CD8-positive, alpha-beta memory T cell (primary cell): ENCODE data around the gene MYPN. TPM values are rescaled to one million over a fixed set of nuclear protein-coding genes. Genes with fewer than 3 reads are reported as not detected.
"Not testable (repeated sequence)": the region's sequence is repeated elsewhere in the genome, so short reads cannot be mapped to it uniquely, and the experiment has no call there.

Experiments used
- CTCF ChIA-PET: fragments of 350-600 bp; sonication (Branson Sonifier 250); formaldehyde crosslinking; loops from one replicate; lab custom pipeline; 2021; ENCODE audit warnings: antibody characterized with exemption; lab: Charles Lee
- POLR2A ChIA-PET: fragments of 350-600 bp; sonication (Branson Sonifier 250); formaldehyde crosslinking; loops from one replicate; lab custom pipeline; 2021; ENCODE audit warnings: antibody characterized with exemption; lab: Charles Lee
- DNase-seq, 5 donors: peaks; one replicate each; pipeline versions ENCODE4 v3.0.0 to v3.0.0-alpha.2; 2020 to 2022; ENCODE audit warnings: mixed read lengths in 1 of 5
- H3K27ac ChIP-seq: one replicate; pipeline ENCODE4 v1.7.0; 2013; ENCODE audit warnings: low read depth, mild to moderate bottlenecking, low read length, moderate library complexity
- H3K27me3 ChIP-seq: 2 replicates; pipeline ENCODE4 v1.7.0; 2013; ENCODE audit warnings: low read length, mild to moderate bottlenecking; ENCODE audit not compliant: insufficient read depth, poor library complexity, severe bottlenecking
- H3K36me3 ChIP-seq: 2 replicates; pipeline ENCODE4 v1.7.0; 2013; ENCODE audit warnings: mild to moderate bottlenecking, low read length, moderate library complexity; ENCODE audit not compliant: insufficient read depth
- H3K4me1 ChIP-seq: 2 replicates; pipeline ENCODE4 v1.7.0; 2013; ENCODE audit warnings: mild to moderate bottlenecking, low read length, moderate library complexity; ENCODE audit not compliant: insufficient read depth
- H3K4me3 ChIP-seq: 2 replicates; pipeline ENCODE4 v1.7.0; 2013; ENCODE audit warnings: mild to moderate bottlenecking, low read length
- H3K9me3 ChIP-seq: 2 replicates; pipeline ENCODE4 v1.7.0; 2013; ENCODE audit warnings: mild to moderate bottlenecking, low read length
- H3K27ac Mint-ChIP-seq, 8 donors: one replicate each; pipeline ENCODE4 v1.8.0; 2020 to 2021; ENCODE audit warnings: mixed read lengths in 8 of 8, mild to moderate bottlenecking in 6 of 8, inconsistent platforms in 3 of 8, moderate library complexity in 3 of 8
- H3K27me3 Mint-ChIP-seq, 2 donors: one replicate each; pipeline ENCODE4 v1.8.0; 2020 to 2021; ENCODE audit warnings: mixed read lengths in 2 of 2, mild to moderate bottlenecking in 1 of 2, moderate library complexity in 1 of 2
- H3K36me3 Mint-ChIP-seq, 3 donors: one replicate each; pipeline ENCODE4 v1.8.0; 2020 to 2021; ENCODE audit warnings: mixed read lengths in 3 of 3, inconsistent platforms in 1 of 3, mild to moderate bottlenecking in 1 of 3
- H3K4me1 Mint-ChIP-seq, 3 donors: one replicate each; pipeline ENCODE4 v1.8.0; 2020 to 2021; ENCODE audit warnings: mixed read lengths in 3 of 3, inconsistent platforms in 1 of 3, mild to moderate bottlenecking in 1 of 3
- H3K4me3 Mint-ChIP-seq, 7 donors: one replicate each; pipeline ENCODE4 v1.8.0; 2020 to 2021; ENCODE audit warnings: mixed read lengths in 7 of 7, mild to moderate bottlenecking in 6 of 7, moderate library complexity in 4 of 7, inconsistent platforms in 2 of 7
- H3K9me3 Mint-ChIP-seq, 5 donors: one replicate each; pipeline ENCODE4 v1.8.0; 2020 to 2022; ENCODE audit warnings: mixed read lengths in 5 of 5, mild to moderate bottlenecking in 3 of 5, moderate library complexity in 2 of 5, inconsistent platforms in 1 of 5
- polyA plus RNA-seq: library from polyadenylated mRNA; unstranded; fragments of 300-500 nt; fragmentation: Illumina TruSeq; gene quantifications from one replicate; pipeline ENCODE4 v1.2.3, GENCODE V29; 2021
- total RNA-seq, 2 experiments: library from RNA; stranded (reverse); gene quantifications; one replicate each; pipeline ENCODE4 v1.2.3, GENCODE V29; 2021

Gene MYPN
- total and polyA plus RNA-seq, 3 experiments from 2014 or later: not detected

DNA sequence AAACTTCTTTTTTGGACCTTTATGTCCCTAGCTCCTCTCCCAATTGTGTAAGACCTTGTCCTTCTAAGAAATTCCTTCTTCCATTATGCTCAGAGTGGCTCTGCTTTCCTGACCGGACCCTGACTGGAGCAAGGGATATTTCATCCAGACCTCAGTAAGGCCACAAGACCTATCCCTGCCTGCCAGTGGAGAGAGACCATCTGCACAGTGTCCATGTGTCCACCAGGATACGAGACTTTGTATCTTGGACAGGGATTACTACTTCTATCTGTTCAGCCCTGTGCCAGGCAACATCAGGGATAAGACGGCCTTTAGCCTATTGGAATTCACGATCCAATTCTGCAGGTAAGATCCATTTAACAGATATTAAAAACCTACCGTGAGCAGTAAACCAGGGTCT, 129.8 kb downstream of the MYPN start:
- no peaks in the 10 kb centered on the region for H3K36me3 ChIP-seq
- no peak for DNase-seq
- POLR2A ChIA-PET: no interaction called here
- H3K36me3 Mint-ChIP-seq: no peaks in the 10 kb centered on the region
- H3K9me3 ChIP-seq: no peaks in the 10 kb centered on the region
- no peak overlapping the region for H3K4me3 ChIP-seq
- H3K27ac Mint-ChIP-seq: no peak overlapping the region
- H3K4me1 ChIP-seq: no peaks in the 10 kb centered on the region
- H3K4me3 Mint-ChIP-seq: no peak overlapping the region
- H3K27me3 Mint-ChIP-seq: peaks cover 7 to 8% of the 10 kb centered on the region in 2 donors
- no peaks in the 10 kb centered on the region for H3K9me3 Mint-ChIP-seq
- no peaks in the 10 kb centered on the region for H3K4me1 Mint-ChIP-seq
- CTCF ChIA-PET: no interaction called here
- no peaks in the 10 kb centered on the region for H3K27me3 ChIP-seq
- H3K27ac ChIP-seq: no peak overlapping the region

DNA sequence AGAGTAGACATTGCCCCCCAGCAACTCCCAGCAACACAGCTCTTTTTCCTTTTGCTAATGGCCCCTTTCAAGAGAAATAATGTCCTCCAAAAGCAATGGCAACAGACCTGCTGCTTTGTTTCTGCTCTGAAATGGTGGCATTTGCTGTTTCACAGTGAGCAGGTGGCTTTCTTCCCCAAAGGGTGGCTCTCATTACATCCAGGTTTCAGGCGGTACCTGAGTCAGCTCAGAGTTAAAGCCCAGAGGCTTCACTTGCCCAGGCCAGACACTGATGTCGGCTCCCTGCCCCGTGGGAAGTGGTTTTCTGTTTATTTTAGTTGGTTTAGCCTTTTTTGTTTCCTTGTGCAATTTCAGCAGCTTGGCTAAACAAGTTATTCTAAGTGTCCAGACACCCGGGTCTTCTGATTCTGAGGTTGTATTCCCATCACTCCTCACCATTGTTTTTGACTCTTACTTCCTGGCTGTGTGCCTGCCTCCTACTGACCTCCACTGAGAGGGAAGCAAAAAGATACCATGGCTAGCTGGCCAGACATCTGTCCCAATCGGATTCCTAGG, 130.4 kb downstream of the MYPN start:
- ChIA-PET POLR2A (no interaction called here), CTCF (no interaction called here)
- Histone ChIP-seq H3K27ac (no peak overlapping the region), H3K4me3 (no peak overlapping the region), H3K36me3 (no peaks in the 10 kb centered on the region), H3K9me3 (no peaks in the 10 kb centered on the region), H3K27me3 (no peaks in the 10 kb centered on the region), H3K4me1 (no peaks in the 10 kb centered on the region)
- Mint-ChIP-seq H3K4me3 (no peak overlapping the region), H3K27me3 (peaks cover 7% of the 10 kb centered on the region in 2 donors), H3K36me3 (no peaks in the 10 kb centered on the region), H3K27ac (no peak overlapping the region), H3K4me1 (no peaks in the 10 kb centered on the region), H3K9me3 (no peaks in the 10 kb centered on the region)
- no peak for DNase-seq

DNA sequence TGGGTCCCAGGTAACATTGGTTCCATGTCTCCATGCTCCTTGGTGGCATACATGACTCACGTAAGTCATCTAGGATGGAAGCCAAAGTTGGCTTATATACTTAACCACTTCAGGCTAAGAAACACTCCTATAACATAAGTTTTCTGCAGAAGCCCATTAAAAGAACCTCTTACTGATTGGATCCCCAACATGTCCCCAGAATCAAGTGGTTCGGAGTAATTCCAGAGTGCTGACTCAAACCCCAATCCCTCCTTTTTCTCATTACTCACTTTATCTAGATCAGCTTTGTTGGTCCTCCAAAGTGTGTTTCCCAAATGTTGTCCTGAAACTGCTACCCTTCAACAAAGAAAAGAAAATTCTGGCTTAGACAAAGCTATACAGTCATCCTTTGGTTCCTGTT, 132.8 kb downstream of the MYPN start:
- no peaks in the 10 kb centered on the region for H3K36me3 Mint-ChIP-seq
- no peaks in the 10 kb centered on the region for H3K9me3 Mint-ChIP-seq
- no peaks in the 10 kb centered on the region for H3K4me1 Mint-ChIP-seq
- no peak overlapping the region for H3K4me3 ChIP-seq
- H3K27me3 Mint-ChIP-seq: peaks cover 4 to 7% of the 10 kb centered on the region in 2 donors
- ChIA-PET CTCF (interaction anchor here (1.3 kb wide), 1 partner anchor 11 kb away, joined by 4 read pairs; no protein-coding TSS in a partner anchor), POLR2A (no interaction called here)
- no peaks in the 10 kb centered on the region for H3K4me1 ChIP-seq
- no peak overlapping the region for H3K27ac ChIP-seq
- H3K27me3 ChIP-seq: no peaks in the 10 kb centered on the region
- DNase-seq: no peak
- no peak overlapping the region for H3K4me3 Mint-ChIP-seq
- H3K36me3 ChIP-seq: no peaks in the 10 kb centered on the region
- no peak overlapping the region for H3K27ac Mint-ChIP-seq
- no peaks in the 10 kb centered on the region for H3K9me3 ChIP-seq

DNA sequence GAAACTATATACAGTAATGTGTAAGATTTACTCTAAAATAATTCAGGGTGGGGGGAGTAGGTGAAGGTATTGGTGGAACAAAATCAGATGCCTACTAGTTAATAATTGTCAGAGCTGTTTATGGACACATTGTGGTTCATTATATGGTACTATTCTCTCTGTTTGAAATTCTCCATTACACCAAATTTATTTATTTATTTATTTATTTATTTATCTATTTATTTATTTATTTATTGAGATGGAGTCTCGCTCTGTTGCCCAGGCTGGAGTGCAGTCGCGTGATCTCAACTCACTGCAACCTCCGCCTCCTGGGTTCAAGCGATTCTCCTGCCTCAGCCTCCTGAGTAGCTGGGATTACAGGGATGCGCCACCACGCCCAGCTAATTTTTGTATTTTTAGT, 137.1 kb downstream of the MYPN start:
- CTCF ChIA-PET, DNase-seq, H3K27me3 Mint-ChIP-seq, H3K4me3 ChIP-seq, H3K27ac ChIP-seq, H3K4me1 Mint-ChIP-seq, H3K36me3 Mint-ChIP-seq, H3K4me3 Mint-ChIP-seq, H3K27ac Mint-ChIP-seq, H3K27me3 ChIP-seq, H3K9me3 Mint-ChIP-seq, POLR2A ChIA-PET, H3K4me1 ChIP-seq, H3K36me3 ChIP-seq, H3K9me3 ChIP-seq: not testable (repeated sequence)

DNA sequence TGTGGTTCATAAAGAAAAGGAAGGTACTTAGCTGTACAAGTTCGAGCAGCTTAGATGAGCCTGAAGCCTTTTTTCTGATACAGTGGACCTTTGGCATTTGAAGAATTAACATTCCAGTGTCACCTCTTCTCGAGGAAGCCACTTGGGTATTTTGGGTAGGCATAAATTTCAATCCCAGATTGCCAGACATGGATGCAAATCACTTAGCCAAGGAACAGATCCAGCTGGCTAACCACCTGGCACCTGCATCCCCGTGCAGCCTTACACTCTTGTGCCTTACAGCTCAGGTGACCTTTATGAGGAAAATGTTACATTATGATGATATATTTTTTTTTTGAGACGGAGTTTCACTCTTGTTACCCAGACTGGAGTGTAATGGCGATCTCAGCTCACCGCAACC, 138.6 kb downstream of the MYPN start:
- no peaks in the 10 kb centered on the region for H3K4me1 Mint-ChIP-seq
- no peaks in the 10 kb centered on the region for H3K4me1 ChIP-seq
- no peak overlapping the region for H3K27ac Mint-ChIP-seq
- H3K4me3 Mint-ChIP-seq: no peak overlapping the region
- H3K36me3 ChIP-seq: no peaks in the 10 kb centered on the region
- no peak overlapping the region for H3K27ac ChIP-seq
- no peak for DNase-seq
- H3K9me3 Mint-ChIP-seq: no peaks in the 10 kb centered on the region
- POLR2A ChIA-PET: no interaction called here
- CTCF ChIA-PET: no interaction called here
- no peaks in the 10 kb centered on the region for H3K27me3 ChIP-seq
- no peak overlapping the region for H3K4me3 ChIP-seq
- H3K36me3 Mint-ChIP-seq: no peaks in the 10 kb centered on the region
- peaks cover 3 to 4% of the 10 kb centered on the region in 2 donors for H3K27me3 Mint-ChIP-seq
- H3K9me3 ChIP-seq: no peaks in the 10 kb centered on the region

DNA sequence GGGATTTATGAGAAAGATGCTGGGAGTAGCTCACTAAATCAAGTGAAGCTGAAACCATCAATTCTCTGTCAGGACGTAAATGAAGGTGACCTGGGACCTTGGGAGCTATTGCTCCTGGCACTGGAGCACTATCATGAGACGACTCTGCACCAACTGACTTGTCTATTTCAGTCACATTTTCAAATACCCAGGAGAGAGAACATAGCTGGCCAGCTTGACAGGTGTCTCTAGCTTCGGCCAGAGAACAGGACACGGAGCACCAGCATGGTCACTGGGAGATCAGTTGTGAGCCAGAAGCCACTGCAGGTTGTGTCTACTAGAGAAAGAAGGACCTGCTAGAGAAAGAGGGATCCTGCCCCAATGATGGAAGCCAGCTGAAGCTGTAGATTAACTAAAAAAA, 140.0 kb downstream of the MYPN start:
- POLR2A ChIA-PET: no interaction called here

DNA sequence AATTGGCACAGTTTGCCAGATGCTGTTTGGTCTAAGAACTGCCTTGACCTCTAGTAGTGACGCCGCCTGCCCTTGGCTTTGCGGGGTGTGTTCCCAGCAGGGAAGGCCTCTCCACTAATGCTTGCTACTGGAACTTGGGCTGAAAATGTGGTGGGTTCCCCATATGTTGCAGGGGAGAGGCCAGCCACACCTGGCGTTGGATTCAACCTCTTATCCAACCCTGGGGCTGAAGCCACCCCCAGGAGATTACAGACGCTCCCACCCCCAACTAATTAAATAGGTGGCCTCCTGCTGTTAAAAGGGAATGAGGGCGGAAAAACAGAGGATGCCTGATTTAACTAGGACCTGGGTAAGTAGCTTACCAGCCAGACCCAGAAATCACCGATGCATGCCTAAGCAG, 141.9 kb downstream of the MYPN start:
- Mint-ChIP-seq H3K4me3 (no peak overlapping the region), H3K9me3 (no peaks in the 10 kb centered on the region), H3K4me1 (no peaks in the 10 kb centered on the region), H3K36me3 (no peaks in the 10 kb centered on the region), H3K27ac (no peak overlapping the region), H3K27me3 (peaks cover 3 to 14% of the 10 kb centered on the region in 2 donors)
- no peak overlapping the region for H3K4me3 ChIP-seq
- no peaks in the 10 kb centered on the region for H3K9me3 ChIP-seq
- no peaks in the 10 kb centered on the region for H3K27me3 ChIP-seq
- H3K4me1 ChIP-seq: no peaks in the 10 kb centered on the region
- ChIA-PET CTCF (no interaction called here), POLR2A (no interaction called here)
- H3K27ac ChIP-seq: no peak overlapping the region
- no peaks in the 10 kb centered on the region for H3K36me3 ChIP-seq
- no peak for DNase-seq

More for the DNA sequence above, 140.0 kb downstream of the MYPN start:
- Mint-ChIP-seq H3K36me3 (no peaks in the 10 kb centered on the region), H3K4me3 (no peak overlapping the region), H3K9me3 (no peaks in the 10 kb centered on the region), H3K27ac (no peak overlapping the region), H3K27me3 (peaks cover under 1 to 3% of the 10 kb centered on the region in 2 donors), H3K4me1 (no peaks in the 10 kb centered on the region)
- Histone ChIP-seq H3K4me1 (no peaks in the 10 kb centered on the region), H3K36me3 (no peaks in the 10 kb centered on the region), H3K27me3 (no peaks in the 10 kb centered on the region), H3K4me3 (no peak overlapping the region), H3K9me3 (no peaks in the 10 kb centered on the region), H3K27ac (no peak overlapping the region)
- no peak for DNase-seq
- CTCF ChIA-PET: no interaction called here

DNA sequence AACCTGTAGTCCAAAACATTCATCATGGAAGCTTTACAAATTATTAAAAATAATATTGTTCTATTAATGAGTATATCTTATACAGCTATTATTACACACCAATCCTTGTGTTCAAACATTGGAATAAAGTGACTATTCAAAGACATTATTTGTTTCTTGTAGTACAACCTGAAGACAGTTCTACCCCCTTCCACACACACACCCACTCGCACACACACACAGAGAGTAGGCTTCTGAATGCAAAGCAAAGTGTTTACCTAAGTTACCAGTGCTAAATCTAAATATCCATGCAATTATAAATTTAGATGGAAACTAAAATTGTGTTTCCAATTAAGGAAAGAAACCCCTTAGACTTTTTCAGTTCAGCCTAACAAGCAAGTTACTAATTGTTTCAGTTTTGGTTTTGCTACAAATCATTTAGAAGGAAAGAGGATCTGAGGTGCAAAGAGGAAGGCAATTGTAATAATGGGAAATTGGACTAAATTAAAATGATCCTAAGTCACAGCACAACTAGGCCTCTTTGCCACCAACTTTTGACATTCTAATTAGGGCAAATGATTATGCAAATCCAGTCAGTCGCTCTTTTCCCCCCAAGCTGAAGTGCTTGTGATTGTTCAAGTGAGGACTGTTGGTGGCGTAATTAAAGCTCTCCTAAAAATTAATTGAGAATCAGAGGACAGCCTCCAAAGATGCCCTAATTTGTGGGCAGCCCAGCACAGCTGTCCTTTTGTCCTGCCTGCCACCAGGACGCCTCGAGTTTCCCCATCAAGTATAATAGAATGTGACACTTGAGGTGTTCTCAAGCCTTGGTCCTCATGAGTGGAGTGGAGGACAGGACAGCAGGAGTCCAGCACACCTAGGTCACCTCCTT, 142.6 kb downstream of the MYPN start:
- Mint-ChIP-seq H3K36me3 (no peaks in the 10 kb centered on the region), H3K27ac (no peak overlapping the region), H3K4me3 (no peak overlapping the region), H3K27me3 (peaks cover 5 to 18% of the 10 kb centered on the region in 2 donors), H3K4me1 (no peaks in the 10 kb centered on the region), H3K9me3 (no peaks in the 10 kb centered on the region)
- no peak overlapping the region for H3K27ac ChIP-seq
- H3K27me3 ChIP-seq: no peaks in the 10 kb centered on the region
- no peaks in the 10 kb centered on the region for H3K9me3 ChIP-seq
- no peak overlapping the region for H3K4me3 ChIP-seq
- H3K4me1 ChIP-seq: no peaks in the 10 kb centered on the region
- no peak for DNase-seq
- no peaks in the 10 kb centered on the region for H3K36me3 ChIP-seq
- POLR2A ChIA-PET: no interaction called here
- CTCF ChIA-PET: interaction anchor here (1.2 kb wide), 1 partner anchor 9 kb away, joined by 4 read pairs; no protein-coding TSS in a partner anchor
